Measurements from ENCODE around the gene CASP3. TPM values are rescaled to one million over a fixed set of nuclear protein-coding genes. Genes with fewer than 3 reads are reported as not detected.
"Not testable (repeated sequence)": the region's sequence is repeated elsewhere in the genome, so short reads cannot be mapped to it uniquely, and the experiment has no call there.

Gene CASP3
- total RNA-seq, 1 experiment from 2014 or later: 107 TPM

GRCh38 chr4:184624972-184625554 is 24.2 kb downstream of the CASP3 start:
- peaks cover 6% of the 10 kb centered on the region in 2 experiments; a peak in 4 of 5 replicates for H3K9me3 Mint-ChIP-seq

GRCh38 chr4:184624504-184624903 is 24.7 kb downstream of the CASP3 start:
- H2BK5ac ChIP-seq (ENCODE audit: insufficient read length, low read length); H3K27me3 Mint-ChIP-seq (ENCODE audit: low read depth); H3K4me2 ChIP-seq (ENCODE audit: insufficient read depth, insufficient read length, low read length); H3K27me3 ChIP-seq (ENCODE audit: insufficient read depth, low read length); H4K5ac ChIP-seq (ENCODE audit: insufficient read length, low read depth, low read length); H3K23ac ChIP-seq (ENCODE audit: insufficient read length, low read depth, low read length); H2BK15ac ChIP-seq (ENCODE audit: low read depth, low read length); H3K18ac ChIP-seq (ENCODE audit: insufficient read length, low read depth, low read length); H3K4me1 ChIP-seq (ENCODE audit: insufficient read depth, low read length); H4K20me1 ChIP-seq (ENCODE audit: control insufficient read depth, insufficient read depth, insufficient read length); H3K9me3 ChIP-seq (ENCODE audit: control insufficient read depth, low read depth, low read length); H3K79me2 ChIP-seq (ENCODE audit: insufficient read depth, low read length); H3K4ac ChIP-seq (ENCODE audit: low read depth, low read length); H3T11ph ChIP-seq (ENCODE audit: low read length); H3K56ac ChIP-seq (ENCODE audit: insufficient read length, low read depth, low read length); H2BK20ac ChIP-seq (ENCODE audit: low read depth, low read length, poor library complexity, severe bottlenecking); H3K79me1 ChIP-seq (ENCODE audit: insufficient read depth, low read depth, low read length, poor library complexity, severe bottlenecking); H3K27ac Mint-ChIP-seq; H3K4me3 Mint-ChIP-seq; H3K23me2 ChIP-seq (ENCODE audit: insufficient read length, low read depth, low read length, poor library complexity, severe bottlenecking); DNase-seq; H3K14ac ChIP-seq (ENCODE audit: insufficient read depth, low read length); H3K9me3 Mint-ChIP-seq; H3K27ac ChIP-seq (ENCODE audit: insufficient read length, low read depth, low read length); H2AK5ac ChIP-seq (ENCODE audit: insufficient read length, low read length); H2BK120ac ChIP-seq (ENCODE audit: low read depth, low read length, poor library complexity, severe bottlenecking); H4K8ac ChIP-seq (replicated peaks; ENCODE audit: insufficient read length, low read depth, low read length); H2AFZ ChIP-seq (ENCODE audit: low read length); H3K9ac ChIP-seq (ENCODE audit: extremely low read depth, insufficient read length, low read length): not testable (repeated sequence)
- WGBS (ENCODE audit: extremely low coverage, insufficient read length, low lambda C conversion rate): no CpG with 5 or more reads among the region's 3 CpGs
- Mint-ChIP-seq H3K4me1 (peaks cover 54 to 61% of the 10 kb centered on the region in 2 experiments), H3K36me3 (ENCODE audit: insufficient read depth in 1 of 3, low read depth in 3 of 3) (peaks cover 51 to 65% (median 59%) of the 10 kb centered on the region in 3 experiments)
- Histone ChIP-seq H2BK12ac (ENCODE audit: insufficient read length, low read depth, low read length) (peak overlapping the region; percentile 47), H4K91ac (ENCODE audit: insufficient read length, low read depth, low read length) (peak overlapping the region; percentile 61)

More at GRCh38 chr4:184624972-184625554, 24.2 kb downstream of the CASP3 start:
- WGBS (ENCODE audit: extremely low coverage, insufficient read length, low lambda C conversion rate): no CpG with 5 or more reads among the region's 7 CpGs
- H3K4me1 ChIP-seq (ENCODE audit: insufficient read depth, low read length): peaks cover 6% of the 10 kb centered on the region; the same call in 1 of the 2 replicates
- H3K79me2 ChIP-seq (ENCODE audit: insufficient read depth, low read length): no peaks in the 10 kb centered on the region
- H4K20me1 ChIP-seq (ENCODE audit: control insufficient read depth, insufficient read depth, insufficient read length): no peaks in the 10 kb centered on the region
- H3K4me2 ChIP-seq (ENCODE audit: insufficient read depth, insufficient read length, low read length): no peak overlapping the region
- H3K27ac Mint-ChIP-seq: peak overlapping the region; percentile 85 to 98 (median 95)
- H2BK120ac ChIP-seq (ENCODE audit: low read depth, low read length, poor library complexity, severe bottlenecking): no peak overlapping the region
- H3K27ac ChIP-seq (ENCODE audit: insufficient read length, low read depth, low read length): no peak overlapping the region
- H3K27me3 Mint-ChIP-seq (ENCODE audit: low read depth): no peaks in the 10 kb centered on the region
- H3K4me1 Mint-ChIP-seq: peaks cover 54 to 64% of the 10 kb centered on the region in 2 experiments
- DNase-seq: no peak
- no peaks in the 10 kb centered on the region for H3K79me1 ChIP-seq (ENCODE audit: insufficient read depth, low read depth, low read length, poor library complexity, severe bottlenecking)
- H4K8ac ChIP-seq (replicated peaks; ENCODE audit: insufficient read length, low read depth, low read length): no peak overlapping the region
- H2BK12ac ChIP-seq (ENCODE audit: insufficient read length, low read depth, low read length): peak overlapping the region; percentile 96
- peak overlapping the region; percentile 61 for H4K91ac ChIP-seq (ENCODE audit: insufficient read length, low read depth, low read length)
- no peak overlapping the region for H3K23ac ChIP-seq (ENCODE audit: insufficient read length, low read depth, low read length)
- TF ChIP-seq CTCF (conservative IDR thresholded peaks at IDR 0.05): no peak
- H3K18ac ChIP-seq (ENCODE audit: insufficient read length, low read depth, low read length): no peak overlapping the region
- H2BK20ac ChIP-seq (ENCODE audit: low read depth, low read length, poor library complexity, severe bottlenecking): no peak overlapping the region
- H2BK15ac ChIP-seq (ENCODE audit: low read depth, low read length): no peak overlapping the region; the same call in 1 of the 2 replicates
- no peaks in the 10 kb centered on the region for H3K9me3 ChIP-seq (ENCODE audit: control insufficient read depth, low read depth, low read length)
- H2AK5ac ChIP-seq (ENCODE audit: insufficient read length, low read length): peak overlapping the region; percentile 78
- no peaks in the 10 kb centered on the region for H3K27me3 ChIP-seq (ENCODE audit: insufficient read depth, low read length)
- H3K23me2 ChIP-seq (ENCODE audit: insufficient read length, low read depth, low read length, poor library complexity, severe bottlenecking): no peaks in the 10 kb centered on the region
- H3K9ac ChIP-seq (ENCODE audit: extremely low read depth, insufficient read length, low read length): no peak overlapping the region
- H2BK5ac ChIP-seq (ENCODE audit: insufficient read length, low read length): no peak overlapping the region
- no peak overlapping the region for H3K56ac ChIP-seq (ENCODE audit: insufficient read length, low read depth, low read length)
- H3K4ac ChIP-seq (ENCODE audit: low read depth, low read length): no peak overlapping the region
- no peak overlapping the region for H3K14ac ChIP-seq (ENCODE audit: insufficient read depth, low read length)
- no peak overlapping the region for H2AFZ ChIP-seq (ENCODE audit: low read length)
- peaks cover 53 to 68% (median 64%) of the 10 kb centered on the region in 3 experiments for H3K36me3 Mint-ChIP-seq (ENCODE audit: insufficient read depth in 1 of 3, low read depth in 3 of 3)
- H3K4me3 Mint-ChIP-seq: no peak overlapping the region; a peak in 1 of 5 replicates
- no peak overlapping the region for H4K5ac ChIP-seq (ENCODE audit: insufficient read length, low read depth, low read length)
- H3T11ph ChIP-seq (ENCODE audit: low read length): peak overlapping the region; percentile 90

All from H9 (cell line).